ENCODE data around the gene FLYWCH1. TPM values are rescaled to one million over a fixed set of nuclear protein-coding genes. Genes with fewer than 3 reads are reported as not detected.

Gene FLYWCH1
- polyA plus RNA-seq, 1 experiment: 25.4 TPM

GRCh38 chr16:2954656-2955381 lies 43.1 kb downstream of the FLYWCH1 start:
- POLR2A ChIA-PET: no interaction called here
- TF ChIP-seq, protein P1, sequence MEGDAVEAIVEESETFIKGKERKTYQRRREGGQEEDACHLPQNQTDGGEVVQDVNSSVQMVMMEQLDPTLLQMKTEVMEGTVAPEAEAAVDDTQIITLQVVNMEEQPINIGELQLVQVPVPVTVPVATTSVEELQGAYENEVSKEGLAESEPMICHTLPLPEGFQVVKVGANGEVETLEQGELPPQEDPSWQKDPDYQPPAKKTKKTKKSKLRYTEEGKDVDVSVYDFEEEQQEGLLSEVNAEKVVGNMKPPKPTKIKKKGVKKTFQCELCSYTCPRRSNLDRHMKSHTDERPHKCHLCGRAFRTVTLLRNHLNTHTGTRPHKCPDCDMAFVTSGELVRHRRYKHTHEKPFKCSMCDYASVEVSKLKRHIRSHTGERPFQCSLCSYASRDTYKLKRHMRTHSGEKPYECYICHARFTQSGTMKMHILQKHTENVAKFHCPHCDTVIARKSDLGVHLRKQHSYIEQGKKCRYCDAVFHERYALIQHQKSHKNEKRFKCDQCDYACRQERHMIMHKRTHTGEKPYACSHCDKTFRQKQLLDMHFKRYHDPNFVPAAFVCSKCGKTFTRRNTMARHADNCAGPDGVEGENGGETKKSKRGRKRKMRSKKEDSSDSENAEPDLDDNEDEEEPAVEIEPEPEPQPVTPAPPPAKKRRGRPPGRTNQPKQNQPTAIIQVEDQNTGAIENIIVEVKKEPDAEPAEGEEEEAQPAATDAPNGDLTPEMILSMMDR (IDR thresholded peaks at IDR 0.05; ENCODE audit: insufficient read depth, low read depth, low read length): no peak
- Histone ChIP-seq H3K27me3 (ENCODE audit: control insufficient read depth, insufficient read depth, low read length) (peaks cover 8% of the 10 kb centered on the region; the same call in 1 of the 2 replicates), H3K36me3 (ENCODE audit: control insufficient read depth, insufficient read depth, low read length) (no peaks in the 10 kb centered on the region), H3K4me3 (ENCODE audit: low read depth, low read length) (no peak overlapping the region)
- CTCF ChIA-PET: no interaction called here
- no peak for DNase-seq (ENCODE audit: low read depth)

DNA sequence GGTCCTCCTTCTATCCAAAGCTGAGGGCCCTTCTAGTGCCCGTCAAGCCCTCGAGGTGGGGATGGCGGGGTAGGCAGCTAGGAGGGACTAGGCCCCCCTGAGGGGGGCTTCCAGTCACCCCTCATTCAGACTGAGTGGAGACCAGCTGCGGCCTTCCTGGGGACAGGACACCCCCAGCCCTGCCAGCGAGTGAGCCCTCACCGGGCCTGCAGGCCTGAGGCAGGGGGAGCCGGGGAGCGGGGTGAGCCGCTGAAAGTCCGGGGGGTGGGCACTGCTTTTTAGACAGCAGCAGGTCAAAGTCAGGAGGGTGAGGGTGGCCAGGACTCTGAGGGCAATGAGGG lies 43.7 kb downstream of the FLYWCH1 start:
- DNase-seq (ENCODE audit: low read depth): no peak
- Histone ChIP-seq H3K27me3 (ENCODE audit: control insufficient read depth, insufficient read depth, low read length) (peaks cover 8% of the 10 kb centered on the region; the same call in 1 of the 2 replicates), H3K4me3 (ENCODE audit: low read depth, low read length) (no peak overlapping the region), H3K36me3 (ENCODE audit: control insufficient read depth, insufficient read depth, low read length) (no peaks in the 10 kb centered on the region)
- POLR2A ChIA-PET: no interaction called here
- CTCF ChIA-PET: interaction anchor here (1.0 kb wide), 1 partner anchor 8 kb away, joined by 3 read pairs; the partner anchor contains the start of gene KREMEN2
- TF ChIP-seq, protein P1 (IDR thresholded peaks at IDR 0.05; ENCODE audit: insufficient read depth, low read depth, low read length): no peak

GRCh38 chr16:2955779-2956578 lies 44.2 kb downstream of the FLYWCH1 start:
- TF ChIP-seq, protein P1 (IDR thresholded peaks at IDR 0.05; ENCODE audit: insufficient read depth, low read depth, low read length): no peak
- CTCF ChIA-PET: interaction anchor here (1.0 kb wide), 2 partner anchors 8 to 29 kb away, joined by 3 read pairs; partner anchors contain the start of gene KREMEN2

GRCh38 chr16:2956579-2956956 lies 44.8 kb downstream of the FLYWCH1 start:
- no peak for DNase-seq (ENCODE audit: low read depth)
- POLR2A ChIA-PET: interaction anchor here (0.5 kb wide), 1 partner anchor 14 kb away, joined by 6 read pairs; no protein-coding TSS in a partner anchor
- TF ChIP-seq, protein P1 (IDR thresholded peaks at IDR 0.05; ENCODE audit: insufficient read depth, low read depth, low read length): no peak
- H3K27me3 ChIP-seq (ENCODE audit: control insufficient read depth, insufficient read depth, low read length): peaks cover 8% of the 10 kb centered on the region; the same call in 1 of the 2 replicates
- no peak overlapping the region for H3K4me3 ChIP-seq (ENCODE audit: low read depth, low read length)
- CTCF ChIA-PET: interaction anchor here (1.0 kb wide), 1 partner anchor 30 kb away, joined by 3 read pairs; no protein-coding TSS in a partner anchor
- H3K36me3 ChIP-seq (ENCODE audit: control insufficient read depth, insufficient read depth, low read length): no peaks in the 10 kb centered on the region

More at GRCh38 chr16:2955779-2956578, 44.2 kb downstream of the FLYWCH1 start:
- POLR2A ChIA-PET: no interaction called here
- DNase-seq (ENCODE audit: low read depth): no peak
- Histone ChIP-seq H3K4me3 (ENCODE audit: low read depth, low read length) (no peak overlapping the region), H3K36me3 (ENCODE audit: control insufficient read depth, insufficient read depth, low read length) (no peaks in the 10 kb centered on the region), H3K27me3 (ENCODE audit: control insufficient read depth, insufficient read depth, low read length) (peaks cover 8% of the 10 kb centered on the region; the same call in 1 of the 2 replicates)

- Histone ChIP-seq H3K36me3 (ENCODE audit: control insufficient read depth, insufficient read depth, low read length) (no peaks in the 10 kb centered on the region), H3K4me3 (ENCODE audit: low read depth, low read length) (no peak overlapping the region), H3K27me3 (ENCODE audit: control insufficient read depth, insufficient read depth, low read length) (peaks cover 25% of the 10 kb centered on the region)
- no peak for DNase-seq (ENCODE audit: low read depth)
- ChIA-PET CTCF (interaction anchor here (0.8 to 1.9 kb wide), 4 partner anchors 22 to 47 kb away, joined by 3 to 5 read pairs (median 4); no protein-coding TSS in a partner anchor), POLR2A (no interaction called here)
- TF ChIP-seq, protein P1 (IDR thresholded peaks at IDR 0.05; ENCODE audit: insufficient read depth, low read depth, low read length): no peak
Observed at GRCh38 chr16:2959206-2959605, 47.5 kb downstream of the FLYWCH1 start.

Data from BJ (cell line).